ENCODE measurements around the gene RP2. TPM values are rescaled to one million over a fixed set of nuclear protein-coding genes. Genes with fewer than 3 reads are reported as not detected.
A peak's percentile ranks its signal among the peaks of the same experiment; 100 is the strongest.

Gene RP2
- total RNA-seq, 1 experiment from 2014 or later, result 5.7 TPM

DNA sequence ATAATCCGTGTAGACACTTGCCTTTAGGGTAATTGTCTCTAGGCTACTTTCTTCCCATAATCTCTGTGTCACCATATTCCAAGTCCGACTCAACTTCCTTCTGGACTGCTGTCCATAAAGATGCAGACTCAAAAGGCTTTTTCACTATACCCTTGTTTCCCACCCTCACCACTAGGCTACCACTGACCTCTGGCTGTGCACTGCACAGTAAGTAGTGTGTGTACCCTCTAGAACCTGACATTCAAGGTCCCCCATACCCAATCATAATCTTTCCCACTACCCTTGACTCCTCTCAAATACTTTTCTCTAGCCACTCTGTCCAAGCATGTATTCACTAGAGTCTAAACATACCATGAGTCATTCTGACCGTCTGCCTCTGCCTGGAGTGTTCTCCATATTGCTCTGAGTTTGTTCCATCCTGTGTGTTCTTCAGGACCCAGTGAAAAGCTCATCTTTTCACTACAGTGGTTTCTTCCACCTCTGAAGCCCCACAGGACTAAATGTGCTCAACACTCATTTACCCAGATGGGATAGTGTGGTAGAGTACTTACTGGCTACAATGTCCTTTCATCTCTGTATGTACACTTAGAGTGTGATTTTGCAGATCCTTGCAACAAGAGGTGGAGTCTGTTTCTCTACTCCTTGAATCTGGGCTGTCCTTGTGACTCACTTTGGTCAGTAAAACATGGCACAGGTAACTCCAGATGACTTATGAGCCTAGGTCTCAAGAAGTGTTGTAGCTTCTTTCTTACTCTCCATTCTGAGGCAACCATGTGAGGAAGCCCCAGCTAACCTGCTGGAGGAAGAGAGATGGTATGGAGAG lies 92.8 kb downstream of the RP2 start:
- Histone ChIP-seq H3K9ac (ENCODE audit: low read length) (no peak overlapping the region), H3K9me2 (ENCODE audit: insufficient read depth) (no peaks in the 10 kb centered on the region), H3K4me1 (ENCODE audit: control insufficient read depth in 1 of 2, insufficient read depth in 2 of 2, low read length in 2 of 2) (peaks cover 0 to 7% of the 10 kb centered on the region in 2 experiments; a peak in 2 of 4 replicates), H3K4me2 (ENCODE audit: low read length) (peak overlapping the region; percentile 9; the same call in 1 of the 2 replicates), H3K4me3 (replicated peaks in 1 of 2; ENCODE audit: low read depth in 1 of 2, low read length in 2 of 2) (no peak overlapping the region), H3K36me3 (ENCODE audit: control insufficient read depth in 1 of 2, insufficient read depth in 2 of 2, low read length in 2 of 2) (no peaks in the 10 kb centered on the region), H4K20me1 (ENCODE audit: insufficient read depth) (no peaks in the 10 kb centered on the region), H3K9me3 (ENCODE audit: control insufficient read depth in 1 of 2, insufficient read depth in 1 of 2, low read depth in 1 of 2, low read length in 2 of 2) (no peaks in the 10 kb centered on the region), H2AFZ (ENCODE audit: low read depth, low read length, poor library complexity, severe bottlenecking) (no peak overlapping the region), H3K27me3 (ENCODE audit: insufficient read depth, low read length) (no peaks in the 10 kb centered on the region), H3K79me2 (ENCODE audit: insufficient read depth, low read length) (no peaks in the 10 kb centered on the region), H3K27ac (ENCODE audit: low read depth, low read length) (no peak overlapping the region)
- intact Hi-C loops (cut with micrococcal nuclease), result no loop called here
- DNase-seq (ENCODE audit: low read depth, low spot score) (no peak), ATAC-seq (no peak; the same call in 1 of the 2 replicates)
- TF ChIP-seq, protein P1, sequence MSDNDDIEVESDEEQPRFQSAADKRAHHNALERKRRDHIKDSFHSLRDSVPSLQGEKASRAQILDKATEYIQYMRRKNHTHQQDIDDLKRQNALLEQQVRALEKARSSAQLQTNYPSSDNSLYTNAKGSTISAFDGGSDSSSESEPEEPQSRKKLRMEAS (IDR thresholded peaks at IDR 0.05), result no peak
- TF ChIP-seq TCF7L2 (IDR thresholded peaks at IDR 0.05; ENCODE audit: borderline replicate concordance, extremely low read depth, insufficient read depth, insufficient read length), result no peak
- TF ChIP-seq, protein P2, sequence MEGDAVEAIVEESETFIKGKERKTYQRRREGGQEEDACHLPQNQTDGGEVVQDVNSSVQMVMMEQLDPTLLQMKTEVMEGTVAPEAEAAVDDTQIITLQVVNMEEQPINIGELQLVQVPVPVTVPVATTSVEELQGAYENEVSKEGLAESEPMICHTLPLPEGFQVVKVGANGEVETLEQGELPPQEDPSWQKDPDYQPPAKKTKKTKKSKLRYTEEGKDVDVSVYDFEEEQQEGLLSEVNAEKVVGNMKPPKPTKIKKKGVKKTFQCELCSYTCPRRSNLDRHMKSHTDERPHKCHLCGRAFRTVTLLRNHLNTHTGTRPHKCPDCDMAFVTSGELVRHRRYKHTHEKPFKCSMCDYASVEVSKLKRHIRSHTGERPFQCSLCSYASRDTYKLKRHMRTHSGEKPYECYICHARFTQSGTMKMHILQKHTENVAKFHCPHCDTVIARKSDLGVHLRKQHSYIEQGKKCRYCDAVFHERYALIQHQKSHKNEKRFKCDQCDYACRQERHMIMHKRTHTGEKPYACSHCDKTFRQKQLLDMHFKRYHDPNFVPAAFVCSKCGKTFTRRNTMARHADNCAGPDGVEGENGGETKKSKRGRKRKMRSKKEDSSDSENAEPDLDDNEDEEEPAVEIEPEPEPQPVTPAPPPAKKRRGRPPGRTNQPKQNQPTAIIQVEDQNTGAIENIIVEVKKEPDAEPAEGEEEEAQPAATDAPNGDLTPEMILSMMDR (IDR thresholded peaks at IDR 0.05 in 2 of 3, conservative IDR thresholded peaks at IDR 0.05 in 1 of 3; ENCODE audit: borderline replicate concordance in 1 of 3, insufficient read depth in 1 of 3, low read depth in 2 of 3, low read length in 2 of 3), result no peak
- TF ChIP-seq SIN3A (IDR thresholded peaks at IDR 0.05; ENCODE audit: low read depth), result no peak
- no peak for TF ChIP-seq ZFX (IDR thresholded peaks at IDR 0.05)
- no peak for TF ChIP-seq JUND (IDR thresholded peaks at IDR 0.05)
- TF ChIP-seq SP1 (IDR thresholded peaks at IDR 0.05; ENCODE audit: low read depth), result no peak
- no peak for TF ChIP-seq CEBPB (IDR thresholded peaks at IDR 0.05; ENCODE audit: low read depth)
- TF ChIP-seq EZH2phosphoT487 (IDR thresholded peaks at IDR 0.05; ENCODE audit: borderline replicate concordance), result no peak
- ChIA-PET CTCF (no interaction called here), POLR2A (no interaction called here), RAD21 (ENCODE audit: low non-redundant PET in 1 of 2, low total read pairs in 2 of 2, uncharacterized antibody in 2 of 2, unreplicated experiment in 2 of 2) (no interaction called here)
- no TSS peak for BruUV-seq (replicated peaks)

Other genes with a start within 250 kb of the RP2 start
- 18.6 TPM for gene SLC9A7, start 77.9 kb upstream of the RP2 start, total RNA-seq (2021; ENCODE audit: unreplicated experiment)
- gene JADE3, start 75.4 kb downstream of the RP2 start, total RNA-seq (2021; ENCODE audit: unreplicated experiment), result 14.3 TPM
- not detected for gene RGN, start 241.4 kb downstream of the RP2 start, total RNA-seq (2021; ENCODE audit: unreplicated experiment)

All from HCT116 (cell line).